Caco-2 (cell line): ENCODE results near the gene RNU7-1. TPM values are rescaled to one million over a fixed set of nuclear protein-coding genes. Genes with fewer than 3 reads are reported as not detected.

ENCODE experiments used
- BruUV-seq: library from RNA; stranded (reverse); fragments of 400-500 nt; replicated peaks from 2 replicates; lab custom pipeline; 2021; lab: Mats Ljungman, UMichigan
- CTCF ChIA-PET: fragments of 300-600 bp; sonication (Branson Sonifier 250); formaldehyde crosslinking; loops from one replicate; lab custom pipeline; 2022; ENCODE audit warnings: antibody characterized with exemption; lab: Charles Lee
- POLR2A ChIA-PET: fragments of 300-600 bp; sonication (Branson Sonifier 250); formaldehyde crosslinking; loops from one replicate; lab custom pipeline; 2022; ENCODE audit warnings: antibody characterized with exemption; lab: Charles Lee
- DNase-seq, 2 experiments: peaks; one replicate each; pipeline versions ENCODE4 v3.0.0 to v3.0.0-alpha.2; 2020 to 2022
- H3K27me3 ChIP-seq: replicated peaks from 2 replicates; pipeline ENCODE4 v1.6.0; 2011; ENCODE audit warnings: low read length; ENCODE audit not compliant: control insufficient read depth, insufficient read depth
- H3K36me3 ChIP-seq: 2 replicates; pipeline ENCODE4 v1.5.1; 2011; ENCODE audit warnings: low read length; ENCODE audit not compliant: control insufficient read depth, insufficient read depth
- H3K4me1 ChIP-seq: fragments of 250-450 bp; sonication (Bioruptor Pico); 2 replicates; pipeline ENCODE4 v1.5.1; 2020; ENCODE audit warnings: mild to moderate bottlenecking
- H3K4me3 ChIP-seq: 2 replicates; pipeline ENCODE4 v1.5.1; 2011; ENCODE audit warnings: low read depth, mild to moderate bottlenecking, control low read depth, low read length
- H3K9me3 ChIP-seq: fragments of 250-450 bp; sonication (Bioruptor Pico); 2 replicates; pipeline ENCODE4 v1.5.1; 2020; ENCODE audit warnings: mild to moderate bottlenecking, moderate library complexity
- H3K27ac Mint-ChIP-seq: one replicate; pipeline ENCODE4 v1.8.0; 2022; ENCODE audit warnings: mixed read lengths; ENCODE audit not compliant: unreplicated experiment
- H3K27me3 Mint-ChIP-seq: one replicate; pipeline ENCODE4 v1.8.0; 2022; ENCODE audit warnings: mixed read lengths; ENCODE audit not compliant: insufficient read depth, unreplicated experiment
- H3K36me3 Mint-ChIP-seq: one replicate; pipeline ENCODE4 v1.8.0; 2022; ENCODE audit warnings: mild to moderate bottlenecking, mixed read lengths; ENCODE audit not compliant: insufficient read depth, unreplicated experiment
- H3K4me1 Mint-ChIP-seq: one replicate; pipeline ENCODE4 v1.8.0; 2022; ENCODE audit warnings: low read depth, mixed read lengths; ENCODE audit not compliant: unreplicated experiment
- H3K4me3 Mint-ChIP-seq: one replicate; pipeline ENCODE4 v1.8.0; 2022; ENCODE audit warnings: mild to moderate bottlenecking, moderate library complexity, mixed read lengths; ENCODE audit not compliant: unreplicated experiment
- H3K9me3 Mint-ChIP-seq: one replicate; pipeline ENCODE4 v1.8.0; 2022; ENCODE audit warnings: mixed read lengths; ENCODE audit not compliant: unreplicated experiment
- intact Hi-C: fragments of 100-400 bp; cut with micrococcal nuclease; formaldehyde crosslinking; loops from one replicate; pipeline ENCODE4 v1.10.0; 2022; ENCODE audit not compliant: unreplicated experiment
- total RNA-seq: library from RNA; stranded (reverse); gene quantifications from 2 replicates; pipeline ENCODE4 v1.2.3, GENCODE V29; 2022
- TF ChIP-seq, protein P1 (sequence below), 2 experiments: fragments of 200-600 bp in 1 of 2; IDR thresholded peaks; 1 replicate in 1 of 2; 2 replicates in 1 of 2; pipeline versions ENCODE4 v1.5.1 to v1.8.0; 2011 to 2022; ENCODE audit warnings: antibody characterized with exemption in 1 of 2, control low read depth in 1 of 2, inconsistent platforms in 1 of 2, low read depth in 1 of 2, low read length in 1 of 2, mild to moderate bottlenecking in 1 of 2, moderate library complexity in 1 of 2; ENCODE audit not compliant: insufficient read depth in 1 of 2, severe bottlenecking in 1 of 2, unreplicated experiment in 1 of 2

The RNU7-1 gene
- total RNA-seq, 1 experiment from 2014 or later: not detected

DNA sequence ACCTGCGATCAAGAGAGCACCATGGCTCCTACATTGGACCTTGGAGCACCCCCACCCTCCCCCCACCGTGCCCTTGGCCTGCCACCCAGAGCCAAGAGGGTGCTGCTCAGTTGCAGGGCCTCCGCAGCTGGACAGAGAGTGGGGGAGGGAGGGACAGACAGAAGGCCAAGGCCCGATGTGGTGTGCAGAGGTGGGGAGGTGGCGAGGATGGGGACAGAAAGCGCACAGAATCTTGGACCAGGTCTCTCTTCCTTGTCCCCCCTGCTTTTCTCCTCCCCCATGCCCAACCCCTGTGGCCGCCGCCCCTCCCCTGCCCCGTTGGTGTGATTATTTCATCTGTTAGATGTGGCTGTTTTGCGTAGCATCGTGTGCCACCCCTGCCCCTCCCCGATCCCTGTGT is 1.8 kb upstream of the RNU7-1 start:
- peaks cover 26% of the 10 kb centered on the region for H3K4me1 ChIP-seq
- peaks cover 4% of the 10 kb centered on the region for H3K27me3 Mint-ChIP-seq
- TF ChIP-seq, protein P1, sequence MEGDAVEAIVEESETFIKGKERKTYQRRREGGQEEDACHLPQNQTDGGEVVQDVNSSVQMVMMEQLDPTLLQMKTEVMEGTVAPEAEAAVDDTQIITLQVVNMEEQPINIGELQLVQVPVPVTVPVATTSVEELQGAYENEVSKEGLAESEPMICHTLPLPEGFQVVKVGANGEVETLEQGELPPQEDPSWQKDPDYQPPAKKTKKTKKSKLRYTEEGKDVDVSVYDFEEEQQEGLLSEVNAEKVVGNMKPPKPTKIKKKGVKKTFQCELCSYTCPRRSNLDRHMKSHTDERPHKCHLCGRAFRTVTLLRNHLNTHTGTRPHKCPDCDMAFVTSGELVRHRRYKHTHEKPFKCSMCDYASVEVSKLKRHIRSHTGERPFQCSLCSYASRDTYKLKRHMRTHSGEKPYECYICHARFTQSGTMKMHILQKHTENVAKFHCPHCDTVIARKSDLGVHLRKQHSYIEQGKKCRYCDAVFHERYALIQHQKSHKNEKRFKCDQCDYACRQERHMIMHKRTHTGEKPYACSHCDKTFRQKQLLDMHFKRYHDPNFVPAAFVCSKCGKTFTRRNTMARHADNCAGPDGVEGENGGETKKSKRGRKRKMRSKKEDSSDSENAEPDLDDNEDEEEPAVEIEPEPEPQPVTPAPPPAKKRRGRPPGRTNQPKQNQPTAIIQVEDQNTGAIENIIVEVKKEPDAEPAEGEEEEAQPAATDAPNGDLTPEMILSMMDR (IDR thresholded peaks at IDR 0.05; ENCODE audit: insufficient read depth in 1 of 2, low read depth in 1 of 2, low read length in 1 of 2, severe bottlenecking in 1 of 2, unreplicated experiment in 1 of 2): no peak
- H3K27me3 ChIP-seq: no peaks in the 10 kb centered on the region
- intact Hi-C loops: loop anchor here (2.0 kb wide), 1 partner anchor 73 kb away; no protein-coding TSS in a partner anchor
- no peaks in the 10 kb centered on the region for H3K9me3 ChIP-seq
- no peaks in the 10 kb centered on the region for H3K9me3 Mint-ChIP-seq
- BruUV-seq: no TSS peak
- no peak for DNase-seq
- ChIA-PET CTCF (interaction anchor here (3.3 kb wide), 1 partner anchor 69 kb away, joined by 25 read pairs; the partner anchor contains the start of gene SPSB2), POLR2A (no interaction called here)
- peaks cover 96% of the 10 kb centered on the region for H3K36me3 Mint-ChIP-seq
- peak overlapping the region; percentile 88 for H3K4me3 Mint-ChIP-seq
- H3K4me1 Mint-ChIP-seq: peaks cover 37% of the 10 kb centered on the region
- H3K4me3 ChIP-seq: no peak overlapping the region
- peak overlapping the region; percentile 99 for H3K27ac Mint-ChIP-seq
- H3K36me3 ChIP-seq: peaks cover 4% of the 10 kb centered on the region; the same call in 1 of the 2 replicates

DNA sequence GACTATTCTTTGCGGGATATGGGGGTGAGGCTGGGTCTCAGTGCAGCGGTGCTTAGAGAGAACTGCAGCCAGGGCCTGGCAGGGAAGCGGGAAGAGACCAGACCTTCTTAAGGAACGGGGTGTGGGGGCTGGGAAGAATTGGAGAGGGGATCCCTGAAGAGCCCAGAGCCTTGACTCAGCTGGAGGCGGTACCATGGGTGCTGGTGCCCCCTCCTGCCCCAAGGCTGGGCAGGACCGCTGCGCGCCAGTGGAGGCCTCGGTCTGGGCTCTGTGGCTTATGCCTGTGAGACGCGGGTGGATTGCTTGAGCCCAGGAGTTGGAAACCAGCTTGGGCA is 1.3 kb upstream of the RNU7-1 start:
- Mint-ChIP-seq H3K9me3 (no peaks in the 10 kb centered on the region), H3K27ac (peak overlapping the region; percentile 99), H3K27me3 (peaks cover 4% of the 10 kb centered on the region), H3K4me1 (peaks cover 40% of the 10 kb centered on the region), H3K36me3 (peaks cover 92% of the 10 kb centered on the region), H3K4me3 (peak overlapping the region; percentile 88)
- no peaks in the 10 kb centered on the region for H3K9me3 ChIP-seq
- CTCF ChIA-PET: interaction anchor here (3.3 kb wide), 1 partner anchor 70 kb away, joined by 25 read pairs; the partner anchor contains the start of gene SPSB2
- H3K4me1 ChIP-seq: peaks cover 23% of the 10 kb centered on the region
- TF ChIP-seq, protein P1 (IDR thresholded peaks at IDR 0.05; ENCODE audit: insufficient read depth in 1 of 2, low read depth in 1 of 2, low read length in 1 of 2, severe bottlenecking in 1 of 2, unreplicated experiment in 1 of 2): no peak
- no peak for DNase-seq
- H3K4me3 ChIP-seq: no peak overlapping the region
- H3K36me3 ChIP-seq: peaks cover 4% of the 10 kb centered on the region; the same call in 1 of the 2 replicates
- POLR2A ChIA-PET: no interaction called here
- no peaks in the 10 kb centered on the region for H3K27me3 ChIP-seq
- no TSS peak for BruUV-seq
- intact Hi-C loops: loop anchor here (2.0 kb wide), 1 partner anchor 73 kb away; no protein-coding TSS in a partner anchor

DNA sequence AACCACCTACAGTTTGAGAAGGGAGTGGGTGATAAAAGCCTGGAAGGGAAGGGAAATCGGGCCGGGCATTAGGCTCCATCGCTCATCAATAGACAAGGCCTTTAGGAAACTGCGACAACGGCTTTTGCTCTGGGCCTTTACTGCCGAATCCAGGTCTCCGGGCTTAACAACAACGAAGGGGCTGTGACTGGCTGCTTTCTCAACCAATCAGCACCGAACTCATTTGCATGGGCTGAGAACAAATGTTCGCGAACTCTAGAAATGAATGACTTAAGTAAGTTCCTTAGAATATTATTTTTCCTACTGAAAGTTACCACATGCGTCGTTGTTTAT is 261 bp upstream of the RNU7-1 start:
- Mint-ChIP-seq H3K27ac (peak overlapping the region; percentile 99), H3K4me1 (peaks cover 38% of the 10 kb centered on the region), H3K4me3 (peak overlapping the region; percentile 88), H3K9me3 (no peaks in the 10 kb centered on the region), H3K36me3 (peaks cover 81% of the 10 kb centered on the region), H3K27me3 (peaks cover 4% of the 10 kb centered on the region)
- Histone ChIP-seq H3K9me3 (no peaks in the 10 kb centered on the region), H3K4me3 (peak overlapping the region; percentile 59), H3K27me3 (no peaks in the 10 kb centered on the region), H3K36me3 (peaks cover 4% of the 10 kb centered on the region; the same call in 1 of the 2 replicates), H3K4me1 (peaks cover 20% of the 10 kb centered on the region)
- TF ChIP-seq, protein P1 (IDR thresholded peaks at IDR 0.05; ENCODE audit: insufficient read depth in 1 of 2, low read depth in 1 of 2, low read length in 1 of 2, severe bottlenecking in 1 of 2, unreplicated experiment in 1 of 2): no peak
- peak; percentile 91 to 95 for DNase-seq
- no TSS peak for BruUV-seq
- ChIA-PET CTCF (interaction anchor here (0.6 to 6.0 kb wide), 15 partner anchors 9 to 254 kb away, joined by 3 to 241 read pairs (median 13); partner anchors contain the start of genes C1R, C1RL, SPSB2 and USP5), POLR2A (interaction anchor here (0.6 to 5.2 kb wide), 28 partner anchors 9 to 254 kb away, joined by 3 to 237 read pairs (median 7); partner anchors contain the start of genes C1R, C1RL, CDCA3 and CLSTN3)
- intact Hi-C loops: loop anchor here (2.0 kb wide), 1 partner anchor 75 kb away; no protein-coding TSS in a partner anchor
